Activated CD4-positive, alpha-beta T cell treated with anti-CD3 and anti-CD28 coated beads, Interleukin-10, Interleukin-2, amounts not matched to agents 100 ng/mL and 50 ng/mL, durations not matched to agents 16 hours and 8 hours (primary cell): ENCODE results near the gene GAMT.
A peak's percentile ranks its signal among the peaks of the same experiment; 100 is the strongest.

Experiments
- DNase-seq: peaks from one replicate; pipeline ENCODE4 v3.0.0-alpha.2; 2020

Gene GAMT

DNA sequence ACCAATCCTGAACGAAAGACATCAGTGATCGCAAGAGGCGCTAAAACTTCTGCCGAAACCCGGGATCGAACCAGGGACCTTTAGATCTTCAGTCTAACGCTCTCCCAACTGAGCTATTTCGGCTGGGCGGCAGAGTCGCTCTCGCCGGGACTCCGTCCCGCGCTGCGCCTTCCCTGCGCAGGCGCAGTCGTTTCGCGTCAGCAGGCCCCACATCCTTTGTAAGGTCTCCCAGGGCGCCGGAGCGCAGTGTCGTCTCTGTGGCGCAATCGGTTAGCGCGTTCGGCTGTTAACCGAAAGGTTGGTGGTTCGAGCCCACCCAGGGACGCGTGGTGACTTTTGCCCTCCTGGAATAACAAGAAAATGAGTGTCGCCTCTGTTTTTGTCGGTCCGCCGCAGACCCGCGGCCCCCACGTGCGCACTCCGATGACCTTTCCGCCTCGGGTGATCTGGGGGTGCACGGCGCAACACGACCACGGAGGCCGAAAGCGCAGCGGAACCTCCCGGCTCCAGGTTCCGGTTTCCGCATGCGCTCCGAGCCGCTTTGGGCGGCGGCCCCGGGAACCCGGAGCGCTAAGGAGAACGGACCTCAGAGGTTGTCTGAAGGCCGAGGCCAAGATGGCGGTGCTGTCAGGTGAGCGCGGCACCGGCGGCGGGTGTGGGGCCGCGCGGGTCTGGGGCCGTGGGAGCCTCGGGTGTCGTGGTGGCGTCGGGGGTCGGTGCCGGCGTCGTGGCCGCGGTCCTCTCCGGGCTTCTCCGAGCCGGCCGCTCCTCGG, 17.8 kb downstream of the GAMT start, which contains the start of gene NDUFS7:
Gene NDUFS7 (plus strand): TSS at position 596 of the 773 bp plus-strand sequence. CDS start 20 bp downstream, at position 616.
- peak; percentile 93 for DNase-seq

DNA sequence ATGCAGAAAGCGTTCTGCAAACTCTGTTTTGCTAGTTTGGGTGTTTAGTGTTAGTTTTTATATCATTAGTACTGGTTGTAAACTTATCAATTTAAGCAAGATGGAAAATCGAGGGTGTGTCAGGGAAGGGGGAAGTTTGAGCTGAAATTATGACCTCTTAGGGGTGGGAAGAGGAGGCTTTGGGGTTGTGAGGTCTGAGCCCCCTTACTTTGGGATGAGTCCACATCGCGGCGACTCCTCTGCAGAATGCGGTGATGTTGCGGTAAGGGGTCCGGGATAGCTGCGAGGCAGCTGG, 18.4 kb downstream of the GAMT start:
- no peak for DNase-seq

DNA sequence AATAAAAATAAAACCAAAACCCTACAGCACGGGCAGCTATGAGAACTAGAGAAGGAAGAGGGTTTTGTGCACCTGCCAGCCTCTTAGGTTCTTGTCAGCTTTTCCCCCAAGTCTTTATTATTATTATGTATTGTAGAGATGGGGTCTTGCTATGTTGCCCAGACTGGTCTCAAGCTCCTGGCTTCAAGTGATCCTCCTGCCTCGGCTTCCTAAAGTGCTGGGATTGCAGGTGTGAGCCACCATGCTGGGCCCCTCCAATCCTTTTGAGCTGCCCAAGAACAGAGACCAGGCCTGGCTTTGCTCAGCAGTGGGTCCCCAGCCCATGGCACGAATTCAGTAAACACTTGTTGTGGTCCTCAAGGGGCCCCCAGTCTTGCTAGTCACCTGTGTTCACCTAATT, 19.1 kb downstream of the GAMT start:
- no peak for DNase-seq

DNA sequence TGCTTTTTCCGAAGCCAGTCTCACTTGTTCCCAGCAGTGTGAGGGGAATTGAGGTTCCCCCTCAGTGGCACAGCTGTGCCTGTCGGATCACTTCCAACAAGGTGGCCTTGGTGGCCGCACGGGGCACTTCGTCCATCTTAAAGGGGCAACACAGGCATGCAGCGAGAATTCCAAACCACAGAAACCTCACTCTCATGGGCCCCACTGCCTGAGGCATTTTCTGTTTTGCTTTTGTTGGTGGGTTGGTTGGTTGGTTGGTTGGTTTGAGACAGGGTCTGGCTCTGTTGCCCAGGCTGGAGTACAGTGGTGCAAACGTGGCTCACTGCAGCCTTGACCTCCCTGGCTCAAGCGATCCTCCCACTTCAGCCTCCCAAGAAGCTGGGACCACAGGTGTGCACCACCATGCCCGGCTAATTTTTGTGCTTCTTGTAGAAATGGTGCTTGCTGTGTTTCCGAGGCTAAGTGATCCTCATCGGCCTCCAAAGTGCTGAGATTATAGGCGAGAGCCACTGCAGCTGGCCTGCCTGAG, 21.3 kb downstream of the GAMT start:
- DNase-seq, result no peak

DNA sequence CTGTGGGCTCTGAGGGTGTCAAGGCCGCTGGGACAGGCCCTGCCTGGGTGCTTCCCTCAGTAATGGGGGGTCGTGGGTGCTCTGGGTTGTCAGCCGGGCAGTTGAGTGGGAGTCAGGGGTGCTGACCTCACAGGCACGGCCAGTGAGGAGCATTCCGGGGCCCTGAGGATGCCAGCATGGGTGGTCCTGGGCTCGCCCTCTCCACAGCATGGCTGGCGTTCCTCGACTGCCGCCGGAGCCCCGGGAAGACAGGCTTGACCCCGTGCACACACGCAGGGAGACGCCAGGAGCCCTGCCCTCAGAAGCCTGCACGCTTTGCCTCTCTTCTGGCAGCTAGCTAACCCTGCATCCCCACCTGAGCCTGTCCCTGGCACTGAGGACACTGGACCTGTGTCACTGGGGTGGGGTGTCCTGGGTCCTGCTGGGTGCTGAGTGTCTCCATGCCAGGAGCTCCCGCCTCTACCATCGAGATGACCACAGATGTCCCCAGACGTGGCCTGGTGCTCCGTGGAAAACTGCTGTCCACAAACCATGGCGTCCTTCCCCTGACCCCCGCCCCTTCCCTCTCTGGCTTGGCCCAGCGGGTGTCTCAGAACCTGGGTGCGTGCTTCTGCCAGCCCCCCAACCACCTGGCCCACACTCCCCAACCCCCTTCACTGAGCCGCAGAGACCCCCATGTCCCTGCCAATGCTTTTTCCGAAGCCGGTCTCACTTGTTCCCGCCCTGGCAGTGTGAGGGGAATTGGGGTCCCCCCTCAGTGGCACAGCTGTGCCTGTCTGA, 22.0 kb downstream of the GAMT start:
- no peak for DNase-seq

DNA sequence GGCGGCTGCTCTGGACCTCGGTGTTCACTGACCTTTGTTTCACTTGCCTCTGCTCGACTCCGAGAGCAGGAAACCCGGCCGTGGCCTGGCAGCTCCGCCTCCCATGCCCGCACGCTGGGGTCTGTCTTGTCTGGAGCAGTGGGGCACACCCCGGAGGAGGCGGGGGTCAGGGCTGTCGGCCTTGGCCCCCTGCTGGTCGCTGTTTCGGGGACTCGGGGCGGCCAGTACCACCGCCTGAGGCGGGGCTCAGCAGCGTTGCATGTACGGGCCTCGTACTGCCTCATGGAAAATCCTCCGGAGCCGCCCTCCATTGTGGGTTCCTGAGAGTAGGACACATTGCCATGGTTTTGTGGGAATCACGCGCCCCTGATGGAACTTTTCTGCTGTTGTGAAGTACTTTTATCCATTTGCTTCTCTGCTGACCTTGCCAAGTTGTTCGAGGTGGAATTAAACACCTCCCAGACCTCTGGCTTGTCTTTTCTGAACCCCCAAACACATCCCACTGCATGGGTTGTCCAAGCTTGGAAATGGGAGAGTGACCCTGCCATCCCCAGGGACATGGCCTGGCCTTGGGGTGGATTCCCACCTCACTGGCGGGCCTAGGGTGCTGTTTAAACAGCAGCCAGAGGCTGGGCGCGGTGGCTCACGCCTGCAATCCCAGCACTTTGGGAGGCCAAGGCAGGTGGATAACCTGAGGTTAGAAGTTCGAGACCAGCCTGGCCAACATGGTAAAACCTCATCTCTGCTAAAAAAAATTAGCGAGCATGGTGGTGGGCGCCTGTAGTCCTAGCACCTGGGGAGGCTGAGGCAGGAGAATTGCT, 23.2 kb downstream of the GAMT start:
- no peak for DNase-seq

DNA sequence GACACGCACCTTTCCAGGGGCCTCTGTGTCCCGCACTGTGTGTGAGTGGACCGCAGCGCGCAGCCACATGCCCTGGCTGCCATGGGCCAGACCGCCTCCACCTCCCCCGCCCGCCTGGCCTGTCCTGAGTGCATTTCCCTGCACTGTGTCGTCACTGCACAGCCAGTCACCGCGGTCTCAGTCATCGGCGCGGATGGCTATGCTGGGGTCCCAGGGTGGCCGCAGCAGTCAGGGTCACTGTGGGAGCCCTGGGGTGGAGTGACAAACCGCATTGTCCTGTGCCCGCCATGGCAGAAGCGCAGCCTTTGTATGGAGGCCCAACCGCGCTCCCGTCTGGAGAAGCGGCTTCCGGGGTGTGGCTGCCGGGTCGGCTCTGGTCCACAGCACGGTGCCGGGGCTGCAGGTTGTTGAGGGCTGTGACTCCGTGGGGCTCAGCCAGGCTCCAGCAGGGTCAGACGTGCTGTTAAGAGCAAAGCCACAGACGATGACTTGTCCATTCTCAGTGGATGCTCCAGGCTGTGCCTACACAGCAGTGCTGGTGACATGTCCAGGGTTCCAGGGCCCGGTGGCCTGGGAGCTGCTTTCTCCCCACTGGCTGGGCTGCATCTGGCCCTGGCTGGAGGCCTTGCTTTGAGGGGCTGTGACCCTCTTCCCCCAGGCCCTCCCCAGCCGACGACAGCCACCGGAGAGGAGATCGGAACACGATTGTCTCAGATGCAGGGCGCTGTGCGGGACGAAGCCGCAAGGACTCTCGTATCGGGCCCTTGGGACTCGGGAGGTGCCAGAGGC, 24.0 kb downstream of the GAMT start:
- no peak for DNase-seq

DNA sequence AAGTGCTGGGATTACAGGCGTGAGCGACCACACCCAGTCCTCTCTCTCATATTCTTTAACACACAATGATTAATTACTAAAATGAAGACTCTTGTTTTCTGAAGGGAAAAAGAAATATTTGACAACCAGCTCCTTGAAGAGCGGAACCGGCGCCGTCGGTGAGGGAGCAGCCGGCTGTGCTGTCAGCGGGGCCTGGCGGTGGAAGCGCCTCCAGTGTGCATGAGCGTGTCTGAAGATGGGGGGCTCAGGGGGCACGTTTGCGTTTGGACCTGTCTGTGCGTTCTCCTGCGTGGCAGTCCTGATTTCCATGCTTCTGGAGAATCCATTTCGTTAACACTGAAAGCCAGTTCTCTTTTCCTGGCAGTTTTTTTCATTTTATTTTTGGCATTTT, 24.9 kb downstream of the GAMT start:
- no peak for DNase-seq

DNA sequence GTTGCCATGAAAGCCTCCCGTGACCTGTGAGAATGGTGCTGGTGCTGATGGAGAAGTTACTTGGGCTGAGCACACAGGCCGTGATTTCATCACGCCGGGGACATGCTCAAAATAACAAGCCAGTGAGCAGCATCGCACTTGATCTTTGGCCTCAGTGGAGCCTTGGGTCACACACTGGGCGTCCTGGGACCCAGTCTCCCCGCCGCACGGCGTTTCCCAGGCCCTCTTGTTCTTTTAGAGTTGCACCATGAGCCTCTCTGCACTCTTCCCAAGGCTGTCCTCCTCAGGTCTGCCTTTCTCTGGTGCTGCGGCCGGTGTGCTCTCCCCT, 27.1 kb downstream of the GAMT start:
- no peak for DNase-seq

DNA sequence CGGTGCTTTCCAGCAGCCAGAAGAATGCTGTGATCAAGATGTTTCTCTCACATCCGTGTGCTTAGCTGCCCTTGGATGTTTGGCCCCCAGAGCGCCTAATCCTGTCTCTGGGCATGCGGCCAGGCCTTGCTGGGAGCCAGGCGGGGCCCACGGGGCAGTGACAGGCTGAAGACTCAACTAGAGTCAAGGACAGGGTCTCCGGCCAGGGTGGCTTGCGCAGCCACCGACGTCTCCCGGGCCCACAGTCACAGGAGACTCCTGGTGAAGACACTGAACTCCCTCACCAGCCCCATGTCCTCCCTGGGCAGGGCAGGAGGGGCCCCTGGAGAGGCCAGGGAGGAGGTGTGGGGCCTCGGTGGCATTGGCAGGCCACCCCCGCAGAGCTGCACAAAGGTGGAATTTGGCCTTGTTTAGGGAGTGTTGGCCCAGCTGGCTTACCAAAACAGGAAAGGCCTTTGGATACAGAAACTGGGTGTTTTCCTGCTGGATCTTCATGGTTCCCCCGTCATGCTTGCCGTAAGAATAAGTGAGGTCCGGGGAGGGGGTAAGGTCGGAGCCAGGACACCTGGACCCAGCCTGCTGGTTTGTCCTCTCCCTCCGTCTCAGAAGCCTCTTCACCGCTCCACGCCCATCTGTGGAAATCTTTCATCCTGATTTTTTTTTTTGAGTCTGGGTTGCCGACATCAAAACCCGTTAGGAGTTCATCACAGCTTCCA, 27.6 kb downstream of the GAMT start:
- no peak for DNase-seq

DNA sequence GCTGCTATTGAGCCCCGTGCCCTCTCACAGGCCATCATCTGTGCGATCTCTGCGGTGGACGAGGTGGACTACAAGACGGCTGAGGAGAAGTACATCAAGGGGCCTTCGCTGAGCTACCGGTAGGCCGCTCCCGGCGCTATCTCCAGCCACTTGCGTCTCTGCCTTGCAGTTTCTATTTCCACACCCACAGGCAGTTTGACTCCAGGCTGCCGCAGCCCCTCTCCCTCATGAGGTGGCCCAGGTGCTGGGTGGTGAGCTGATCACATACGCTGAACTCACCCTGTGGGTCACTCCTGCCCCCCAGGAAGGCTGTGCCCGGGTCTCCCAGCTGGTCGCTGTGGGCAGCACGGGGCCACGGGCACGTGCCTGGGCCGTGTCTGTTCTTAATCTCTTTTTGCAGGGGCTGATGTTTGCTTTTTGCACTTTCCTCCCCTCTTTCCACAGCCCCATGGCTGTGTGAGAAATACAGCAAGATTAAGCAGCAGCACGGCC, 28.3 kb downstream of the GAMT start:
- DNase-seq, result no peak

DNA sequence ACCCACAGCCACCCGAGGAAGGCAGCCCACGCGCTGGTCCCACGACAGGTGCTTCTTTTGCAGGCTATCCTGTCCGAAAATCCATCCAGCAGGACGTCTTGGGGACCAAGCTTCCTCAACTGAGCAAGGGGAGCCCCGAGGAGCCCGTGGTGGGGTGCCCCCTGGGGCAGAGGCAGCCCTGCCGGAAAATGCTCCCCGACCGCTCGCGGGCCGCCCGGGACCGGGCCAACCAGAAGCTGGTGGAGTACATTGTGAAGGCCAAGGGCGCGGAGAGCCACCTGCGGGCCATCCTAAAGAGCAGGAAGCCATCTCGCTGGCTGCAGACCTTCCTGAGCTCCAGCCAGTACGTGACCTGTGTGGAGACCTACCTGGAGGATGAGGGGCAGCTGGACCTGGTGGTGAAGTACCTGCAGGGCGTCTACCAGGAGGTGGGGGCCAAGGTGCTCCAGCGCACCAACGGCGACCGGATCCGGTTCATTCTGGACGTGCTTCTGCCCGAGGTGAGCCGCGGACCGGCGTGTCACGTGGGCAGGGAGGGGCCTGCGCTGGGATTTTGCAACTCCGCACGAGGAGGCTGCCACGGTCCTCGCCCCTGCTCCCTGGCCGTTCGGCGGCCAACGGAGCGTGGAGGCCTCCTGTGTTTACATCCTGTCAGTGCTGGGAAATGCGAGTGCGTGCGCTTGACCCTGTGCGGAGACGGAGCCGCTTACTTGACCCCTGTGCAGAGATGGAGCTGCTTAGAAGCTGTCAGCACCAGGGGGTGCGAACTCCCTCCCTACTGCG, 30.6 kb downstream of the GAMT start:
- DNase-seq, result no peak

DNA sequence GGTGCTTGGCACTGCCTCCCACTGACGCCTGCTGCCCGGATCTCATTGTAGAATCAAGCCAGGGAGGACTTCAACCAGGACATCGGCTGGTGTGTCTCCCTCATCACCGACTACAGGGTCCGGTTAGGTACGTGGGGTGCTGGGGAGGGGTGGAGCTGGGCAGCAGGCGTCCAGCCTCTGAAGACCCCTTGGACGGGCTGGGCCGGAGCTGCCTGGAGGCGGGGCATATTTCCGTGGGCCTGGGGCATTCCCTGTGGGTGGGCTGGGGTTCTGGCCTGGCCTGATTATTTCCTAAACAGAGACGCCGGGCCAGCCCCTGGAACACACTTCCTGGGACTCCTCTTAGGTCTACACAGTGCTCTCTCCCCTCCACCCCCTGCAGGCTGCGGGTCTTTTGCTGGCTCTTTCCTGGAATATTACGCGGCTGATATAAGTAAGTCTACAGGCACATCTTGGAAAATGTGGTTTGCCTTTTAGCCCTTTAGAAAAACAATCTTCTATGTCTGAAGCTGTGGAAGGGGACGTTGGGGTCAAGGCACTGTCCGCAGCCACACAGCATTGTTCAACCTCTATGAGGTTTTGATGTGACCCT, 32.0 kb downstream of the GAMT start:
- DNase-seq, result no peak

DNA sequence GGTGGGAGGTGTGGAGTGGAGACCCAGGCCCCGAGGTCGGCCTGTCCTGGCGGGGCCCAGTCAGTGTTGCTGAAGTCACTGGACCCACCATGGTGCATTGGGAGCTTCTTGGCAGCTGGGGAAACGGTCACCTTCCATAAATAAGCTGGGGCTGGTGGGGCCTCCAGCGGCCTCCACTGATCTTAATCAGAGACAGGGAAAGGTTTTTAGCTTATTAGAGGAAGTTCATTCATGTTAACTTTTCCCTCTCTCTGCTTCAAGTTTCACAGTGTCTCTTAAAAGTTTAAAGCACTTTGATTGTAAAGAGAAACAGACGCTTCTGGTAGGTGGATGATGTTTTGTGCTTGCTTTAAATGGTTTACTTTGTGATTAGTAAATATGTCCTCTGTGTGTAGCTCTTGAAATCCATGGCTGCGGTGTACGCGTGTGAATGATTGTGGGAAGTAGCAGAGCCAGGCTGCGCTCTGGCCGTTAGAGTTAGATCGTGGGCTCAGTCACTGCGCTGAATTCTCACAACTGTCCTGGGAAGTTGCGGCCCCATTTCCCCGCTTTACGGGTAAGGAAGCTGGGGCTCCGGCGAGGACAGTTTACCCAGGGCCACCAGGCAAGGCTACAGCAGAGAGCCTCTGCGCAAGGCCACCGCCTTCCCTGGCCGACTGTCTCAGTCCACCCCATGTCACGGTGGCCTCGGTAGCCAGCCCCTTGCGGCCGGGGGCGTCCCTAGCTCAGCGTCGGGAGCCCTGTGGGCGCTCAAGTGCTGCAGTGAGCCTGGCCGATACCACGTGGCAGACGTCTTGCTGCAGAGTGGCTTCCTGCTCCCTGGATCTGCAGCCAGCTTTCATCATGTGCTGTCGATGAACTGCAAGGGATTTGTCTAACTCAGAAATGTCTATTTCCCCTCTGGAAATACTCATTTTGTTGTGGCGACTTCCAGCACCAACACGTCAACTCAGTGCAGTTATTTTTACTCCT, 34.2 kb downstream of the GAMT start:
- DNase-seq, result no peak

DNA sequence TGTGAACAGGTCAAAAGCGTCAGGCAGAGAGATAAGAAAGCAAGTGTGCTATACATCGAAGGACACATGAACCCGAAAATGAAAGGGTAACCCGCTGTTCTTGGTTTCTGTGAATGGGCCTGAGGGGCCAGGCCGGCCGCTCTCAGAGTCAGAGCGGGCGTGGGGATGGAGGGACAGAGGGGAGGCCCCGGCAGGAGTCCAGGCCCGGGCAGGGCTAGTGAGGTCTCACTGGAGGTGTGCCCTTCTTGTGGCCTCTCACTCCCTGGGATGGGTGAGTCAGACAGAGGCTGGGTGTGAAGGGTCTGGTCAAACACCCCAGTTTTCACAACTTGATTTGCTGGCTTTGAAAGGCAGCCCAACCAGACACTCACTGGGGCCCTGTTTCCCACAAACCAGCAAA, 35.0 kb downstream of the GAMT start:
- no peak for DNase-seq

DNA sequence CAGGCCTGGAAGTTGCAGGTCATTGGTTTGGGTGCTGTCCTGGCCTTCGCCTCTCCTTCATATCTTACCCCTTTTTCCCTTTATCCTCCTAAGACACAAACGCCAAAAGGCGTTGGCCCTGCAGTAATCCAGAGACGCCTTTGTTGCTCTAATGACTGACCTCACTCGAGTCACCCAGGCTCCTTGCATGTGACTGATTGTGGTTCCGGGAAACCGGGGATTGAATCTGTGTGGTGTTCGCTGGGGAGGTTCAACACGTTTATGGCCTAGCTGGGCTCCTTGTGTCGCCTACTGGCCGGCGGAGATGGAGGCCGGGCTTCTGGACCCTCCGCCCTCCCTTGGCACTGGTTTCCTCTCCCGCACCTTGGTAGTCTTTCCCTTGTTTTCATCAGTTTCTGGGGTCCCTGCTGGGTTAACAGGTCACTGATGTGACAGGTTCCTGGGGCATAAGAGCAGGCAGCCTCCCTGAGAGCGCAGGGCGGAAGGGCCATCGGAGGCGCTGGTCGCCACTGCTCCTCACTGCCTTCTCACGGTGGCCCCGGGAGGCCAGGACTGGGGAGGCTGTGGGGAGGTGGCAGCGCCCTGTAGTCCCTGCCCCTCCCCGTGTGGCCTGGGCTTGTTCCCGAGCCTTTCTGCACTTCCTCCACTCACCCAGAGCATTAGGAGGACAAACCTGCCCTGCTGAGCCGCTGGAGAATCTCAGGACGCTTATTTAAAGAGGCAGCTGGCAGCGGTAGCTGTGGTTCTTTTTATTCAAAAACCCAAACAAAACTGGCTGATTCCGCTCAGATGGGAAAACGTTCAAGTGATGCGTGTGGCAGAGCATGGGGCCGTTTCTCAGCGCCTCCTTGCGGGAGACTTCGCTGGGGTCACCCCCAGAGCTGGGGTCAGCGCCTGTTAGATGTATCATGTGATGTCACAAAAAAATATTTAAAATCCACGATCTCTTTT, 35.7 kb downstream of the GAMT start:
- DNase-seq, result no peak

DNA sequence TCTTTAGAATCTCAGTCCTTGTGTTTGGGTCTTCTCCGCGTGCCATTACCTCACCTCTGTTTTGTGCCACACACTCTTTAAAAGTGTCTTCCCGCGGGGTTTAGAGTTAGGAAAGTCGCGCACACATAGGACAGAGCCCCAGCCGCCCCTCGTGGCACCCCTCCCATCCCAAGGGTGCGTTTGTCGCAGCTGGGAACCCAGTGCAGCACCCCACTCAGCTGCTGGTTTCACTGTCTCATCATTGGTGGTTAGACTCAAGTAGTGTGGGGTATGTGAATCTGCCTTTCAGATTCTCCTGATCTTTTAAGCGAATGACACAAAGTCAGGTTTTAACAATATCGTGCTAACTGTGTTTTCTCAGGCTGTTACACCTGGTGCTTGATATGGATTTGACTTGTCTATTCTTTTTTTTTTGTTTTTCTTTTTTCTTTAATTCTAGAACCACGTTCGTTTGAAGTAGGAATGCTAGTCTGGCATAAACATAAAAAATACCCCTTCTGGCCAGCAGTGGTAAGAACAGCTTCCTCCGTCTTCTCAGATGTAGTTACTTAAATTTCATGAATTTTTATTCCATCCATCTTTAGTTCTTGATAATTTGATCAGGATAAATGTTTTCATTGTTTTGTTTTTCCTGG, 37.2 kb downstream of the GAMT start:
- peak; percentile 32 for DNase-seq

DNA sequence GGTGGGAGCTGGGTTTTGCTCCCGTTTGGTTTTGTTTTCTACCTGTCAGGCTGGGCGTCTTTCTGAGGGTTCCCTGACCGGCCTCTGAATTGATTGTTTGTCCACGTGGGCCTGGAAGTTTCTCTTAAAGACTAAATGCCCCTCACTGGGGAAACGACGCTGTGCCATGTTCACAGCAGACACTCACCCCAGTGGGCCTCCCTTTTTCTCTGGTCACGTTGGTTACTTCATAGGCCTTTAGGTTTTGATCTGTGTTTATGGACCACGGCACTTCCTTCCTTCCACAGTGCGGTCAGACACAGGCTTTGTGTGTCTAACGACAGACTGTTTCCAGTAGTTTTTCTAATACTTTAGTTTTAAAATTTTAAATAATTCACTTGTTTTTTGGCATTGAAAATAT, 37.7 kb downstream of the GAMT start:
- DNase-seq, result peak; percentile 51
